ENCODE results near the gene CRX.
"Not testable (repeated sequence)": the region's sequence is repeated elsewhere in the genome, so short reads cannot be mapped to it uniquely, and the experiment has no call there.

GRCh38 chr19:47858646-47859285 lies 37.0 kb downstream of the CRX start, which contains the start of gene TPRX2:
- not testable (repeated sequence) for TF ChIP-seq EZH2 (IDR thresholded peaks at IDR 0.05; ENCODE audit: insufficient read depth, poor library complexity, severe bottlenecking); EZH2phosphoT487 (IDR thresholded peaks at IDR 0.05; ENCODE audit: insufficient read depth, low read depth)

Measured in GM23248 (cell line).